Measurements from ENCODE around the gene PTPRG.

GRCh38 chr3:62168356-62168755, 607.0 kb downstream of the PTPRG start:
- TF ChIP-seq STAT1 (IDR thresholded peaks at IDR 0.05; ENCODE audit: unreplicated experiment) (no peak), POLR2AphosphoS5 (IDR thresholded peaks at IDR 0.05; ENCODE audit: low read depth) (no peak), CTCF (conservative IDR thresholded peaks at IDR 0.05; ENCODE audit: low read depth in 2 of 2) (no peak), EZH2 (IDR thresholded peaks at IDR 0.05; ENCODE audit: low read depth, unreplicated experiment) (no peak), CREB1 (CRISPR knock-in tag; IDR thresholded peaks at IDR 0.05; ENCODE audit: low read depth) (no peak)

All from GM23338 (cell line).